ENCODE data around the gene STT3A. TPM values are rescaled to one million over a fixed set of nuclear protein-coding genes. Genes with fewer than 3 reads are reported as not detected.
A peak's percentile ranks its signal among the peaks of the same experiment; 100 is the strongest.

STT3A gene
- total RNA-seq, 1 donor from 2014 or later = 139 TPM

GRCh38 chr11:125588505-125588904 lies 4.1 kb upstream of the STT3A start:
- DNase-seq (ENCODE audit: low spot score) = no peak

- no peak for DNase-seq (ENCODE audit: low spot score)
Measured at GRCh38 chr11:125591649-125592304, 875 bp upstream of the STT3A start.

GRCh38 chr11:125593114-125593820 lies 615 bp downstream of the STT3A start:
- no peak for DNase-seq (ENCODE audit: low spot score)

- DNase-seq (ENCODE audit: low spot score) = no peak
Measured at GRCh38 chr11:125594958-125595357, 2.3 kb downstream of the STT3A start.

GRCh38 chr11:125600663-125601062 lies 8.0 kb downstream of the STT3A start:
- no peak for DNase-seq (ENCODE audit: low spot score)

GRCh38 chr11:125603207-125603606 lies 10.6 kb downstream of the STT3A start:
- no peak for DNase-seq (ENCODE audit: low spot score)

GRCh38 chr11:125605417-125605816 lies 12.8 kb downstream of the STT3A start:
- no peak for DNase-seq (ENCODE audit: low spot score)

- no peak for DNase-seq (ENCODE audit: low spot score)
Measured at GRCh38 chr11:125609545-125609944, 16.9 kb downstream of the STT3A start.

- DNase-seq (ENCODE audit: low spot score) = no peak
Measured at GRCh38 chr11:125618383-125618782, 25.7 kb downstream of the STT3A start.

- DNase-seq (ENCODE audit: low spot score) = no peak
Measured at GRCh38 chr11:125621995-125622394, 29.3 kb downstream of the STT3A start.

GRCh38 chr11:125623064-125623463 lies 30.4 kb downstream of the STT3A start:
- no peak for DNase-seq (ENCODE audit: low spot score)

GRCh38 chr11:125624756-125625213 lies 32.1 kb downstream of the STT3A start, which contains the start of gene CHEK1:
TSS of gene CHEK1 (plus strand) at chr11:125625163. CDS start at chr11:125626769, 1,606 bp downstream.
- no peak for DNase-seq (ENCODE audit: low spot score)

- no peak for DNase-seq (ENCODE audit: low spot score)
Measured at GRCh38 chr11:125625225-125625629, 32.6 kb downstream of the STT3A start.

- DNase-seq (ENCODE audit: low spot score) = peak; percentile 88
Measured at GRCh38 chr11:125625630-125626287, 33.1 kb downstream of the STT3A start.

- DNase-seq (ENCODE audit: low spot score) = peak; percentile 12
Measured at GRCh38 chr11:125626288-125626950, 33.8 kb downstream of the STT3A start.

- no peak for DNase-seq (ENCODE audit: low spot score)
Measured at GRCh38 chr11:125627236-125627910, 34.7 kb downstream of the STT3A start.

- no peak for DNase-seq (ENCODE audit: low spot score)
Measured at GRCh38 chr11:125637840-125638239, 45.2 kb downstream of the STT3A start.

GRCh38 chr11:125638315-125638714 lies 45.7 kb downstream of the STT3A start:
- no peak for DNase-seq (ENCODE audit: low spot score)

- no peak for DNase-seq (ENCODE audit: low spot score)
Measured at GRCh38 chr11:125645871-125646270, 53.2 kb downstream of the STT3A start.

GRCh38 chr11:125649465-125650166 lies 57.0 kb downstream of the STT3A start:
- DNase-seq (ENCODE audit: low spot score) = no peak

GRCh38 chr11:125662689-125663088 lies 70.0 kb downstream of the STT3A start:
- DNase-seq (ENCODE audit: low spot score) = no peak

Measured in mucosa of gallbladder (tissue), 1 donor.